ENCODE results near the gene OR7C1.

- TF ChIP-seq GATA2 (IDR thresholded peaks at IDR 0.05; ENCODE audit: low read depth, low read length), result no peak
- no peak for TF ChIP-seq GATA3 (IDR thresholded peaks at IDR 0.05; ENCODE audit: low read depth, low read length)
Measured at GRCh38 chr19:14848822-14849221, 13.8 kb upstream of the OR7C1 start, which contains the start of gene OR7A10.
